Thyroid gland (tissue), 4 donors: ENCODE measurements around the gene C1QTNF9B. TPM values are rescaled to one million over a fixed set of nuclear protein-coding genes. Genes with fewer than 3 reads are reported as not detected.
A peak's percentile ranks its signal among the peaks of the same experiment; 100 is the strongest.

Experiments used
- DNase-seq, 2 donors: peaks; one replicate each; pipeline ENCODE4 v3.0.0-alpha.2; 2019
- H3K27ac ChIP-seq, 3 donors: fragments of 200-600 bp; sonication (generic); 1 replicate in 2 of 3; 2 replicates in 1 of 3; pipeline ENCODE4 v1.5.1; 2016 to 2019; ENCODE audit warnings: mild to moderate bottlenecking in 1 of 3, moderate library complexity in 1 of 3
- H3K27me3 ChIP-seq: fragments of 200-600 bp; sonication (generic); one replicate; pipeline ENCODE4 v1.5.1; 2019
- H3K36me3 ChIP-seq, 2 donors: fragments of 200-600 bp; sonication (generic); one replicate each; pipeline ENCODE4 v1.5.1; 2016 to 2019
- H3K4me1 ChIP-seq, 2 donors: fragments of 200-600 bp; sonication (generic); one replicate each; pipeline ENCODE4 v1.5.1; 2017 to 2019
- H3K4me3 ChIP-seq, 3 donors: fragments of 200-600 bp; sonication (generic); replicated peaks in 1 of 3; 1 replicate in 2 of 3; 2 replicates in 1 of 3; pipeline ENCODE4 v1.5.1; 2016; ENCODE audit warnings: mild to moderate bottlenecking in 1 of 3
- H3K9me3 ChIP-seq: fragments of 200-600 bp; sonication (generic); one replicate; pipeline ENCODE4 v1.5.1; 2017
- CTCF ChIP-seq, 6 experiments: fragments of 200-600 bp in 3 of 6; fragments of 450-650 bp in 3 of 6; sonication (generic) in 3 of 6; IDR thresholded peaks; one replicate each; pipeline ENCODE4 v1.5.1; 2016 to 2019; ENCODE audit warnings: antibody characterized with exemption in 6 of 6, mild to moderate bottlenecking in 2 of 6, inconsistent platforms in 1 of 6, moderate library complexity in 1 of 6
- POLR2A ChIP-seq, 2 donors: fragments of 450-650 bp; IDR thresholded peaks; one replicate each; pipeline ENCODE4 v1.6.1; 2017; ENCODE audit warnings: antibody characterized with exemption in 2 of 2, mild to moderate bottlenecking in 2 of 2, moderate library complexity in 1 of 2
- WGBS, 2 donors: methylation state at CpG; one replicate each; pipeline ENCODE4 v1.1.5; 2017; 5-methylcytosine and 5-hydroxymethylcytosine counted together
- intact Hi-C: fragments of 100-400 bp; cut with DNase I; formaldehyde crosslinking; loops from one replicate; pipeline ENCODE4 v1.15.1; 2023
- total RNA-seq, 4 donors: library from RNA; depleted of rRNA; stranded (reverse); fragments of >200 nt; gene quantifications; one replicate each; pipeline ENCODE4 v1.2.3, GENCODE V29; 2016

The C1QTNF9B gene
- total RNA-seq, 4 donors from 2014 or later = not detected

GRCh38 chr13:23934520-23934919 is 37.2 kb upstream of the C1QTNF9B start:
- DNase-seq = no peak
- intact Hi-C loops = no loop called here
- TF ChIP-seq CTCF (IDR thresholded peaks at IDR 0.05) = no peak
- no peak for TF ChIP-seq POLR2A (IDR thresholded peaks at IDR 0.05)
- H3K4me1 ChIP-seq = no peaks in the 10 kb centered on the region
- 82 to 91% methylated on average over 2 of the region's 2 CpGs for WGBS, 2 donors
- H3K36me3 ChIP-seq = no peaks in the 10 kb centered on the region
- no peak overlapping the region for H3K27ac ChIP-seq
- no peaks in the 10 kb centered on the region for H3K9me3 ChIP-seq
- no peak overlapping the region for H3K4me3 ChIP-seq
- H3K27me3 ChIP-seq = no peaks in the 10 kb centered on the region

- H3K9me3 ChIP-seq = no peaks in the 10 kb centered on the region
- no peaks in the 10 kb centered on the region for H3K4me1 ChIP-seq
- 90 to 94% methylated on average over 2 of the region's 2 CpGs for WGBS, 2 donors
- intact Hi-C loops = no loop called here
- no peaks in the 10 kb centered on the region for H3K27me3 ChIP-seq
- TF ChIP-seq CTCF (IDR thresholded peaks at IDR 0.05) = no peak
- TF ChIP-seq POLR2A (IDR thresholded peaks at IDR 0.05) = no peak
- DNase-seq = no peak
- H3K4me3 ChIP-seq = no peak overlapping the region
- no peak overlapping the region for H3K27ac ChIP-seq
- no peaks in the 10 kb centered on the region for H3K36me3 ChIP-seq
Observed at GRCh38 chr13:23928985-23929384, 31.7 kb upstream of the C1QTNF9B start.

- Histone ChIP-seq H3K36me3 (no peaks in the 10 kb centered on the region), H3K27ac (no peak overlapping the region), H3K9me3 (no peaks in the 10 kb centered on the region), H3K27me3 (no peaks in the 10 kb centered on the region), H3K4me3 (no peak overlapping the region), H3K4me1 (peaks cover 5 to 7% of the 10 kb centered on the region in 2 donors)
- no peak for DNase-seq
- 67 to 72% methylated on average over 1 of the region's 1 CpG for WGBS, 2 donors
- intact Hi-C loops = loop anchor here (5.0 kb wide), 1 partner anchor 294 kb away; no protein-coding TSS in a partner anchor
- TF ChIP-seq CTCF (IDR thresholded peaks at IDR 0.05) (no peak), POLR2A (IDR thresholded peaks at IDR 0.05) (no peak)
Observed at GRCh38 chr13:23923031-23923430, 25.7 kb upstream of the C1QTNF9B start.

DNA sequence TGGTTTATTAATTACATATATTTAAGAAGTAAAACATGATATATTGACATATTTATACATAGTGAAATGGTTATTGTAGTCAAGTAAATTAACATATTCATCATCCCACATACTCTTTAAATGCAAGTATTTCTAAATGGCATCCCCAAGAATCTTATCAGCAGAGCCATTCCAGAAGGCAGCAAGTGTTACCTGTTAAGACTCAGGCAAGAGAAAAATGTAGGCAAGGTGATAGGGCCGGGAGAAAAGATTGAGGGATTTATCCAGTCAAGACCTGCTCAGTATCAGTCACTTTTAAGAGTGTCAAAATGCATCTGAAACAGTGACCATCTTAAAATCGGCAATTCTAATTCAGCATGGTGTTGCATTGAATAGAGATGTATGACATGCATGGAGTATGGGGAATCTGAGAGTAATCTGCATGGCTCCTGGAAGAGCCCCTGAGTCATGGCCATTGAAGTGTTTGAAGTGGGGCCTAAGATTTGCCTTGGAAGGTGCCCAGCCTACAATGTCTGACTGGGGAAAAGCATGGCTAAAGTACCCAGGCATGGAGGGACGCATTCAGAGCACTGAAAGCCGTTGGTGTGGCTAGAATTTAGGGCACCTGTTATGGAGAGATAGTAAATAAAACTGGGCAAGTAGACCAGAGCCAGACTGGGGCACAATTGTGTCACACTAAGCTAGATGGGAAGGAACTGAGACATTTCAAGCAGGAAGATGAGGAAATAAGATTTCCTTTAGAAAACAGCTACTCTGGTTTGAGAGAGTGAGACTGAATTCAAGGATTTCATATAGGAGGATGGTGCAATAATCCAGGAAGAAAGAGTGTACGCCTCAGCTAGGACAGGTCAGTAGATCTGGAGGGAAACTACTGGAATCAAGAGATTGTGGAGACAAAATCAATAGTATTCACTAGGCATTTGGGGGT is 25.0 kb upstream of the C1QTNF9B start:
- no peak overlapping the region for H3K27ac ChIP-seq
- H3K27me3 ChIP-seq = no peaks in the 10 kb centered on the region
- TF ChIP-seq CTCF (IDR thresholded peaks at IDR 0.05) = no peak
- TF ChIP-seq POLR2A (IDR thresholded peaks at IDR 0.05) = no peak
- no peak overlapping the region for H3K4me3 ChIP-seq
- no peaks in the 10 kb centered on the region for H3K9me3 ChIP-seq
- DNase-seq = peak; percentile 51 to 60
- intact Hi-C loops = loop anchor here (5.0 kb wide), 1 partner anchor 295 kb away; no protein-coding TSS in a partner anchor
- peaks cover 5 to 7% of the 10 kb centered on the region in 2 donors for H3K4me1 ChIP-seq
- WGBS, 2 donors = 52 to 55% methylated on average over 5 of the region's 5 CpGs
- no peaks in the 10 kb centered on the region for H3K36me3 ChIP-seq

DNA sequence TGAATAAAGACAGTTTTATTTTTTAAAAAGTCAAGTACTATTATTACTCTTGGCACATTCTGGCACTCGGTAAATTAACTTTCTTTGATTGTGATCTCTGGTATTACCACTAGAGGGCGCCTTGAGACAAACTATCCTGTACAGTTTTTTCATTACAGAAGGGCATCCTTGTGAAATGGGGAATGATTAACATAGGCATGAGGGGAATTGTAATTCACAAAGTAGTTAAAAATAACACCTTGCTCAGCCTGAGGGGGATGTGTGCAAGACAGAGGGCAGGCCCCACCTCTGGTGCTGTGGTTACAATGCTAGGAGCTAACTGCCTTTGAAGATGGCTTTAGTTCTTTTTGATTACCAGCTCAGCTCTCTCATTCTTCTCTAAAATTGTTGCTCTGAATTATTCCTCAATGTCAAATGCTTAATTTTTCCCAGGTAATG is 24.2 kb upstream of the C1QTNF9B start:
- no peak overlapping the region for H3K27ac ChIP-seq
- 11 to 12% methylated on average over 2 of the region's 2 CpGs for WGBS, 2 donors
- intact Hi-C loops = loop anchor here (5.0 kb wide), 1 partner anchor 296 kb away; no protein-coding TSS in a partner anchor
- H3K9me3 ChIP-seq = no peaks in the 10 kb centered on the region
- peak; percentile 45 to 76 (median 62) for TF ChIP-seq CTCF (IDR thresholded peaks at IDR 0.05)
- no peak for TF ChIP-seq POLR2A (IDR thresholded peaks at IDR 0.05)
- peaks cover 5 to 7% of the 10 kb centered on the region in 2 donors for H3K4me1 ChIP-seq
- H3K4me3 ChIP-seq = no peak overlapping the region
- no peak for DNase-seq
- H3K36me3 ChIP-seq = no peaks in the 10 kb centered on the region
- no peaks in the 10 kb centered on the region for H3K27me3 ChIP-seq
